ENCODE data around the gene AFAP1L1. TPM values are rescaled to one million over a fixed set of nuclear protein-coding genes. Genes with fewer than 3 reads are reported as not detected.
A peak's percentile ranks its signal among the peaks of the same experiment; 100 is the strongest.

The AFAP1L1 gene
- polyA plus RNA-seq (2013, experiment 1 of 2; ENCODE audit: insufficient read length), result 4.3 TPM
- 5.9 TPM for polyA plus RNA-seq (2013, experiment 2 of 2; ENCODE audit: insufficient read length)

- DNase-seq, result peak; percentile 29
Observed at GRCh38 chr5:149271716-149272563, at the start of gene AFAP1L1. TSS of gene AFAP1L1 (plus strand) at chr5:149271859. CDS start at chr5:149271969, 110 bp downstream.

- DNase-seq, result no peak
Observed at GRCh38 chr5:149223081-149223848, 48.4 kb upstream of the AFAP1L1 start.

- no peak for DNase-seq
Observed at GRCh38 chr5:149224282-149224681, 47.4 kb upstream of the AFAP1L1 start.

GRCh38 chr5:149227168-149227826, 44.4 kb upstream of the AFAP1L1 start:
- peak; percentile 44 for DNase-seq

GRCh38 chr5:149228618-149229297, 42.9 kb upstream of the AFAP1L1 start:
- DNase-seq, result peak; percentile 88

GRCh38 chr5:149229298-149229937, 42.2 kb upstream of the AFAP1L1 start:
- DNase-seq, result no peak

- no peak for DNase-seq
Observed at GRCh38 chr5:149235841-149236240, 35.8 kb upstream of the AFAP1L1 start.

GRCh38 chr5:149237662-149238061, 34.0 kb upstream of the AFAP1L1 start:
- no peak for DNase-seq

- DNase-seq, result no peak
Observed at GRCh38 chr5:149238540-149238939, 33.1 kb upstream of the AFAP1L1 start.

GRCh38 chr5:149239917-149240316, 31.7 kb upstream of the AFAP1L1 start:
- no peak for DNase-seq

- no peak for DNase-seq
Observed at GRCh38 chr5:149240354-149240998, 31.2 kb upstream of the AFAP1L1 start.

- DNase-seq, result no peak
Observed at GRCh38 chr5:149242339-149242738, 29.3 kb upstream of the AFAP1L1 start.

GRCh38 chr5:149246906-149247305, 24.8 kb upstream of the AFAP1L1 start:
- DNase-seq, result no peak

GRCh38 chr5:149247726-149248125, 23.9 kb upstream of the AFAP1L1 start:
- DNase-seq, result no peak

- DNase-seq, result no peak
Observed at GRCh38 chr5:149251546-149251945, 20.1 kb upstream of the AFAP1L1 start.

- DNase-seq, result peak; percentile 62
Observed at GRCh38 chr5:149254506-149254905, 17.2 kb upstream of the AFAP1L1 start.

- DNase-seq, result peak; percentile 56
Observed at GRCh38 chr5:149256451-149256850, 15.2 kb upstream of the AFAP1L1 start.

- no peak for DNase-seq
Observed at GRCh38 chr5:149257131-149257530, 14.5 kb upstream of the AFAP1L1 start.

- peak; percentile 87 for DNase-seq
Observed at GRCh38 chr5:149257889-149258705, 13.6 kb upstream of the AFAP1L1 start.

GRCh38 chr5:149260761-149261160, 10.9 kb upstream of the AFAP1L1 start:
- no peak for DNase-seq
